Germinal center (tissue), 1 donor: Measurements from ENCODE around the gene PDCD1.
"Not testable (repeated sequence)": the region's sequence is repeated elsewhere in the genome, so short reads cannot be mapped to it uniquely, and the experiment has no call there.

ENCODE experiments used
- DNase-seq: peaks from one replicate; pipeline ENCODE4 v3.0.0; 2012; ENCODE audit warnings: mixed read lengths, low spot score

Gene PDCD1

GRCh38 chr2:241834527-241835210 is 24.0 kb downstream of the PDCD1 start:
- no peak for DNase-seq

GRCh38 chr2:241833756-241834526 is 24.8 kb downstream of the PDCD1 start:
- not testable (repeated sequence) for DNase-seq

DNA sequence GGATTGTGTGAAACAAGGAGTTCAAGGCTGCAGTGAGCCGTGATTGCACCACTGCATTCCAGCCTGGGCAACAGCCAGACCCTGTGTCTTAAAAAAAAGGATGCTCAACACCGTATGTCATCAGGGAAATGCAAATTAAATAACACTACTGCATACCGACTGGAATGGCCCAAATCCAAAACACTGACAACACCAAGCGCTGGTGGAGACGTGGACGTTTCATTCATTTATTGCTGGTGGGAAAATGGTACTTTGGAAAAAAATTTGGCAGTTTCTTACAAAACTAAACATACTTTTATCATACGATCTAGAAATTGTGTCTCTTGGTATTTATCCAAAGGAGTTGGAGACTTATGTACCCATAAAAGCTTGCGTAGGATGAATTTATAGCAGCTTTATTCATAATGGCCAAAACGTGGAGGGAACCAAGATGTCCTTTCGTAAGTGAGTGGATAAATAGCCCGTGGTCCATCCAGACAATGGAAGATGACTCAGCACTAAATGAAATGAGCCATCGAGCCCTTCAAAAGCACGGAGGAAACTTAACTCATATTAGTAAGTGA is 25.5 kb downstream of the PDCD1 start:
- no peak for DNase-seq

DNA sequence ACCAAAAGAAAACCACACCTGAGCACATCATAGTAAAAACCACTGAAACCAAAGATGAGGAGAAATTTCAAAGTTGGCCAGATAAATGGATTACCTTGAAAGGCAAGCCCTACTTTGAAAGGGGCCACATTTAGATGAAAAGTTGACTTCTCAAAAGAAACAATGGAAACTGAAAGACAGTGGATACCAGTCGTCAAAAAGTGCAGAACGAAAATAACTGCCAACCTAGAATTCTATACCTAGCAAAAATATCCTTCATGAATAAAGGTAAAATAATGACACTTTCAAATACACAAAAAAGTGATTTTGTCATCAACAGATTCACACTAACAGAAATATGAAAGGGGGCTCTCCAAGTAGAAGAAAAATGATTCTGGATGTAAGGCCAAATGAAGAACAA is 31.3 kb downstream of the PDCD1 start:
- no peak for DNase-seq

DNA sequence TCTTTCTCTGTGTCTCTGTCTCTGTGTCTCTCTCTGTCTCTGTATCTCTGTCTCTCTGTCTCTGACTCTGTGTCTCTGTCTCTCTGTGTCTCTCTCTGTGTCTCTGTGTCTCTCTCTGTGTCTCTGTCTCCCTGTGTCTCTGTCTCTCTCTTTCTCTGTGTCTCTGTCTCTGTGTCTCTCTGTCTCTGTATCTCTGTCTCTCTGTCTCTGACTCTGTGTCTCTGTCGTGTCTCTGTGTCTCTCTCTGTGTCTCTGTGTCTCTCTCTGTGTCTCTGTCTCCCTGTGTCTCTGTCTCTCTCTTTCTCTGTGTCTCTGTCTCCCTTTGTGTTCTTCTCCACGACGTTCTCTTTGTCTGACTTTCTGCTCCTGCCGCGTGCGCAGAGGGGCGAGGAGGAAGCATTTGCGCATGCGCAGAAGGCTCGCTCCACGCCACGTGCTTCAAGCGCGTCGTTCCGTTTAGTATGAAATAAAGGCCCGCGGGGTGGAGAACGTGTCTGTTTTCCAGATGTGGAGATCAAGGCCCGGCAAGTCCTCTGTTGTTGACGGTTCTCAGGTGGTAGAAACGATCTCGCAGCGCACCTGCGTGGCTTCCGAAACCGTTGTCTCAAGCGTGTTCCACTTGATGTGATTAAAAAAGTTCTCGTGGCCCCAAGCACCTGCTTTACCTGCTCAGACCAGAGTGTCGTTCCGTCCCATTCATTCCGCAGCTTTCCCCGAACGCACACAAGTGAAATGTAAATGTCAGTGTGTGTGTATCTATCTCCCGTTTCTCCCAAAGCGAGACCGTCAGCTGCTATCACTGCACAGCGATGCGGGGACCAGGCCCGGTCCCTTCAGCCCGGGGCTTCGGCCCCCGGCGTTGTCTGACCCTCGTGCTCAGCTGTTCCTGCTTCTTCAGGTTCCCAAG is 34.9 kb downstream of the PDCD1 start:
- DNase-seq = not testable (repeated sequence)

DNA sequence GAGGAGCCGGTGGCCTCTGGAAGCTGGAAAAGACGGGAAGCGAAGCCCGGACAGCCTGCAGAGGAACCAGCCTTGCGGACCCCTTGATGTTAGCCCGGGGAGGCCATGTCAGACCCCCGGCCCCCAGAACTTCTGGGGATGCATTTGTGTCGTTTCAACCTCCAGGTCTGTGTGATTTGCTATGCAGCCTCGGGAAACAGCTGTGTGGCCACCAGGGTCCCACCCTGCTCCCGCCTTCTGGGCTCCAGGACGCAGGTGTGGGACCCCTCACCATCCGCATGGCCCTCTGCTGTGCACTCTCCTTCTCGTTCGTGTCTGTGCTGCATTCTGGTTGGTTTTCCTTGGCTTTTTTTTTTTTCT is 36.5 kb downstream of the PDCD1 start:
- DNase-seq = no peak

GRCh38 chr2:241821460-241822263 is 37.0 kb downstream of the PDCD1 start:
- no peak for DNase-seq

DNA sequence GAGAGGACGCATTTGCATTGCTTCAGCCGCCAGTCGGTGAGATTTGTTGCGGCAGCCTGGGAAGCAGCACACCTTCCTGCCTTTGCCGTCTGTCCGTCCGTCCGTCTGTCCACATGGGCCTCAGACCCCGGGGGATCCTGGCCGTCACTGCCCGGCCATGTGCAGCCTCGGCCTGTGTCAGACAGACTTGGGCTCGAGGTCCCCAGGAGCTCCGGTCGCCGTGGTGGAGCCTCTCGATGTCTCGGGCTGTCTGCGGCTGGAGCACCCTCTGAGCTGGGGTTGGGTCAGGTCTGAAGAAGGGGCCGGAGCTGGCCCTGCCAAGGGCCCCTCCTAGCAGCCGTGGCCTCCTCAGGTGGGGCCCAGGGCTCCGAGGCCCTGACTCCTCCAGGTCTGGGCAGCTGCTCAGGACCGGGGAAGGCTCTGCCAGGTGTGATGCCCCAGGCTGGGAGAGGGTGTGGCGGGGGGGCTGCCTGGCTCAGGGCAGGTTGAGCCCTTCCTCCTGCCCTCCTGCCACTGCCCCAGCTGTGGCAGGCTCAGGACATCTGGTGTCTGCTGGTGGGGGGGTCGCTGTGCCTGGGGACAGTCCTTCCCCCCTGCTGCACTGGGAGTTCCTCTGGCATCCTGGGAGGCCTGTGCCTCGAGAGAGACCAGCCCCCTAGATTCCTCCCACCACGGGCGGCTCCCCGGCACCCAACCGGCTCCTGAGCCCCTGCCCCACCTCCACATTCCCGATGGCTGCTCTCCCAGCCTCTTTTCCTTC is 37.9 kb downstream of the PDCD1 start:
- DNase-seq = no peak

DNA sequence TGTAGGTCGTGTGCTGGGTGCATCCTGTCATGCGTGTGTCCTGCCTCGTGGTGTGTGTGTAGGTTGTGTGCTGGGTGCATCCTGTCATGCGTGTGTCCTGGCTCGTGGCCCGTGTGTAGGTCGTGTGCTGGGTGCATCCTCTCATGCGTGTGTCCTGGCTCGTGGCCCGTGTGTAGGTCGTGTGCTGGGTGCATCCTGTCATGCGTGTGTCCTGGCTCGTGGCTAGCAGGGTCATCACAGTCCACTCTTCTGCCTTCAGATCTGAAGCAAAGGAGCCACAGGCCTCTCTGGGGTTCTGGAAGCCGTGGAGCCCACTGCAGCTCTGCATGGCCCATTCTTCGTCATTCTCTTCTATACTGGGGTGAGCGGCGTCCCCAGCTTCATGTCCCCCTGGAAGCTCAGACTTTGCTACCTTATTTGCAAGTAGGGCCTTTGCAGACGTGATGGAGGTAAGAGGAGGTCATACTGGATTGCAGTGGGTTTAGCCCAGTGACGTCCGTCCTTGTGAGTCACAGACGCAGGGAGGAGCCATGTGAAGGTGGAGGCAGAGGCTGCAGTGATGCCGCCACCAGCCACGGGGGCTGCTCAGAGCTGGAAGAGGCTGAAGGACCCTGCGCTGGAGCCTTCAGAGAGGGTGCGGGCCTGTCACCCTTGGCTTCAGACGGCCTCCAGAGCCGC is 38.6 kb downstream of the PDCD1 start:
- not testable (repeated sequence) for DNase-seq

DNA sequence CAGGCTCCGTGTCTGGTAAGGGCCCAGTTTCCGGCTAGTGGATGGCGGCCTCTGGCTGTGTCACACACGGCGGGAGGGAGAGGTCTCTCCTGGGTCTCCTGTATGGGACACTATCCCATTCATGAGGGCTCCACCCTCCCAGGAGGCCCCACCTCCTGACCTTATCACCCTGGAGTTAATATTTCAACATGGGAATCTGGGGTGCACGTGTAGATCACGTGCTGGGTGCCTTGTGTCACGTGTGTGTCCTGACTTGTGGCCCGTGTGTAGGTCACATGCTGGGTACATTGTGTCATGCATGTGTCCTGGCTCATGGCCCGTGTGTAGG is 39.8 kb downstream of the PDCD1 start:
- no peak for DNase-seq

DNA sequence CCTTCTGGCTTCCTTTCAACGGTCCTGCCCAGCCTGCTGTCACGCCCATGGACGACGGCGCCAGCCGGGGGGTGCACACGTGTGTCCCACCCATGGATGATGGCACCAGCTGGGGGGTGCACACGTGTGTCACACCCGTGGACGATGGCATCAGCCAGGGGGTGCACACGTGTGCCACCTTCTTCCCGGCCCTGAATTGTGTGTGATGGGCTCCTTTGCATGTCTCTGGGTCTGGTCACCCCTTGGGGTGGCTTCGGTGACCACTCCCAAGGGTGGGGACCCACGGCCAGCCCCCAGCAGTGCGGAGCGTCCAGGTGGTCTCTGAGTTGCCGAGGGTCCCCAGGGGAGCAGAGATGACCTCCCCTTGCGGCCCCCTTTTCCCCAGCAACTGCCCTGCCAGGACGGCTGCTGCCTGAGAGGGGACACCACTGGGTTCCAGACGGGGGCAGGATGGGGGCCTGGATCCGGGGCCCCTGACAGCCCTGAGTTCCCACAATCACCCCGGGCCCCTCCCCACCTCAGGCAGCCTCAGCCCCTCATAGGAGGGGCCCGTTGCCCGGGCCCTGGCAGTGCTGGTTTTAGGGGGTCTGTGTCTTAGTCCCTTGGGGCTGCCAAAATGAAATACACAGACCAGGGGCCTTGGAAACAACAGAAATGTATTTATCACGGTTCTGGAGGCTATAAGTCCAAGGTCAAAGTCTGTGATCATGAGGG is 40.3 kb downstream of the PDCD1 start:
- no peak for DNase-seq

DNA sequence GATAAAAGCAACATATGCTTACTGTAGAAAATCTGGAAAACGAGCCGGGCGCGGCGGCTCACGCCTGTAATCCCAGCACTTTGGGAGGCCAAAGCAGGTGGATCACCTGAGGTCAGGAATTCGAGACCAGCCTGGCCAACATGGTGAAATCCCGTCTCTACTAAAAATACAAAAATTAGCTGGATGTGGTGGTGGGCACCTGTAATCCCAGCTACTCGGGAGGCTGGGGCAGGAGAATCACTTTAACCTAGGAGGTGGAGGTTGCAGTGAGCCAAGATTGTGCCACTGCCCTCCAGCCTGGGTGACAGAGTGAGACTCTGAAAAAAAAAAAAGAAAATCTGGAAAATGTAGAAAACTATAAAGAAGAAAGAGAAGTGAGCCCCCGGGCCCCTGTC is 40.9 kb downstream of the PDCD1 start:
- not testable (repeated sequence) for DNase-seq

GRCh38 chr2:241817126-241817820 is 41.4 kb downstream of the PDCD1 start:
- no peak for DNase-seq

- DNase-seq = no peak
Measured at GRCh38 chr2:241816431-241817121, 42.1 kb downstream of the PDCD1 start.

GRCh38 chr2:241815477-241816430 is 42.9 kb downstream of the PDCD1 start:
- DNase-seq = no peak

- no peak for DNase-seq
Measured at GRCh38 chr2:241814643-241815476, 43.8 kb downstream of the PDCD1 start.

- no peak for DNase-seq
Measured at GRCh38 chr2:241814393-241814642, 44.4 kb downstream of the PDCD1 start.
